ENCODE results near the gene CEP85. TPM values are rescaled to one million over a fixed set of nuclear protein-coding genes. Genes with fewer than 3 reads are reported as not detected.

The CEP85 gene
- total and polyA plus RNA-seq, 9 of the 15 experiments (the other 6 are each of a cell fraction or from before 2014, with no cell fraction given), result 42.1 to 140 (median 92.6) TPM

DNA sequence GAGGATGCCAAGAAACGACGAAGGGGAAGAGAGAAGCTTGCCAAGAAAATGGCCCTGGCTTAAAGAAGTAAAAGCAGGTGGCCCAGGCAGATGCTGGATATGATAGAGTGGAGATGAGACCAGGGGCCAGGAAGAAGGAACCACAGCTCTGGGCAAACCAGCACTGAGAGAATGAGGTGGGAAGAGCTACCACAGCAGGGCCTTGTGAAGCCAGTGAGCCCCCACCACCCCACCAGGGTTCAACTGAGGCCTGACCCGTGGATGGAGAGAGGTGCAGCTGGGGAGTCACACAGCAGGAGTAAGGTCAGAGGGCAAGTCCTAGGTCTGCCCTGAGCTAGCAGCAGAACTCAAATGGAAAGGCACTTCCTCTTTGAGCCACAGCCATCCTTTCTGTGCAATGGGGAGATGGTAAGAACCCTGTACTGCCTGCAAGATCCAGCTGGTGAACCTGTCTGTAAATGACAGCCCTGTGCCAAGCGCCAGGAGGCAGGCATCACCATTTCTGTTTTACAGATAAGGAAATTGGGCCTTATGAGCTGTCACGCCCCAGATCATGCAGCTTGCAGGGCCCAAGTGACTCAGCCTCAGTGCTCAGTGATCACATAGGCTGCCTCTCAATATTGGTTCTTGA lies 54.4 kb downstream of the CEP85 start (continued):
- TF ChIP-seq, protein P1, sequence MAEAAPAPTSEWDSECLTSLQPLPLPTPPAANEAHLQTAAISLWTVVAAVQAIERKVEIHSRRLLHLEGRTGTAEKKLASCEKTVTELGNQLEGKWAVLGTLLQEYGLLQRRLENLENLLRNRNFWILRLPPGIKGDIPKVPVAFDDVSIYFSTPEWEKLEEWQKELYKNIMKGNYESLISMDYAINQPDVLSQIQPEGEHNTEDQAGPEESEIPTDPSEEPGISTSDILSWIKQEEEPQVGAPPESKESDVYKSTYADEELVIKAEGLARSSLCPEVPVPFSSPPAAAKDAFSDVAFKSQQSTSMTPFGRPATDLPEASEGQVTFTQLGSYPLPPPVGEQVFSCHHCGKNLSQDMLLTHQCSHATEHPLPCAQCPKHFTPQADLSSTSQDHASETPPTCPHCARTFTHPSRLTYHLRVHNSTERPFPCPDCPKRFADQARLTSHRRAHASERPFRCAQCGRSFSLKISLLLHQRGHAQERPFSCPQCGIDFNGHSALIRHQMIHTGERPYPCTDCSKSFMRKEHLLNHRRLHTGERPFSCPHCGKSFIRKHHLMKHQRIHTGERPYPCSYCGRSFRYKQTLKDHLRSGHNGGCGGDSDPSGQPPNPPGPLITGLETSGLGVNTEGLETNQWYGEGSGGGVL (CRISPR knock-in tag; IDR thresholded peaks at IDR 0.05), result no peak
- TF ChIP-seq SPI1 (IDR thresholded peaks at IDR 0.05; ENCODE audit: borderline replicate concordance, low read depth, low read length) (peak; percentile 98), ZBED1 (IDR thresholded peaks at IDR 0.05) (no peak), RBM14 (IDR thresholded peaks at IDR 0.05; ENCODE audit: borderline replicate concordance, insufficient read depth, low read depth, low read length) (no peak), NCOR1 (IDR thresholded peaks at IDR 0.05) (no peak), U2AF2 (optimal IDR thresholded peaks at IDR 0.05; ENCODE audit: low read depth, low read length) (no peak), NR2C1 (IDR thresholded peaks at IDR 0.05) (peak; percentile 85), NR2C1 (tag; IDR thresholded peaks at IDR 0.05) (peak; percentile 89), SIRT6 (IDR thresholded peaks at IDR 0.05; ENCODE audit: low read depth, low read length) (no peak), TAF1 (IDR thresholded peaks at IDR 0.05; ENCODE audit: control insufficient read depth, extremely low read depth, insufficient read depth, low read length, severe bottlenecking) (no peak), SMAD2 (IDR thresholded peaks at IDR 0.05; ENCODE audit: low read depth, low read length) (no peak), HIVEP1 (CRISPR knock-in tag; IDR thresholded peaks at IDR 0.05) (0 out of 2 replicates have a peak, but pooled peaks have one; percentile 19)
- TF ChIP-seq, protein P2, sequence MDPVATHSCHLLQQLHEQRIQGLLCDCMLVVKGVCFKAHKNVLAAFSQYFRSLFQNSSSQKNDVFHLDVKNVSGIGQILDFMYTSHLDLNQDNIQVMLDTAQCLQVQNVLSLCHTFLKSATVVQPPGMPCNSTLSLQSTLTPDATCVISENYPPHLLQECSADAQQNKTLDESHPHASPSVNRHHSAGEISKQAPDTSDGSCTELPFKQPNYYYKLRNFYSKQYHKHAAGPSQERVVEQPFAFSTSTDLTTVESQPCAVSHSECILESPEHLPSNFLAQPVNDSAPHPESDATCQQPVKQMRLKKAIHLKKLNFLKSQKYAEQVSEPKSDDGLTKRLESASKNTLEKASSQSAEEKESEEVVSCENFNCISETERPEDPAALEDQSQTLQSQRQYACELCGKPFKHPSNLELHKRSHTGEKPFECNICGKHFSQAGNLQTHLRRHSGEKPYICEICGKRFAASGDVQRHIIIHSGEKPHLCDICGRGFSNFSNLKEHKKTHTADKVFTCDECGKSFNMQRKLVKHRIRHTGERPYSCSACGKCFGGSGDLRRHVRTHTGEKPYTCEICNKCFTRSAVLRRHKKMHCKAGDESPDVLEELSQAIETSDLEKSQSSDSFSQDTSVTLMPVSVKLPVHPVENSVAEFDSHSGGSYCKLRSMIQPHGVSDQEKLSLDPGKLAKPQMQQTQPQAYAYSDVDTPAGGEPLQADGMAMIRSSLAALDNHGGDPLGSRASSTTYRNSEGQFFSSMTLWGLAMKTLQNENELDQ (CRISPR knock-in tag; IDR thresholded peaks at IDR 0.05; ENCODE audit: borderline replicate concordance), result no peak
- TF ChIP-seq, protein P3, sequence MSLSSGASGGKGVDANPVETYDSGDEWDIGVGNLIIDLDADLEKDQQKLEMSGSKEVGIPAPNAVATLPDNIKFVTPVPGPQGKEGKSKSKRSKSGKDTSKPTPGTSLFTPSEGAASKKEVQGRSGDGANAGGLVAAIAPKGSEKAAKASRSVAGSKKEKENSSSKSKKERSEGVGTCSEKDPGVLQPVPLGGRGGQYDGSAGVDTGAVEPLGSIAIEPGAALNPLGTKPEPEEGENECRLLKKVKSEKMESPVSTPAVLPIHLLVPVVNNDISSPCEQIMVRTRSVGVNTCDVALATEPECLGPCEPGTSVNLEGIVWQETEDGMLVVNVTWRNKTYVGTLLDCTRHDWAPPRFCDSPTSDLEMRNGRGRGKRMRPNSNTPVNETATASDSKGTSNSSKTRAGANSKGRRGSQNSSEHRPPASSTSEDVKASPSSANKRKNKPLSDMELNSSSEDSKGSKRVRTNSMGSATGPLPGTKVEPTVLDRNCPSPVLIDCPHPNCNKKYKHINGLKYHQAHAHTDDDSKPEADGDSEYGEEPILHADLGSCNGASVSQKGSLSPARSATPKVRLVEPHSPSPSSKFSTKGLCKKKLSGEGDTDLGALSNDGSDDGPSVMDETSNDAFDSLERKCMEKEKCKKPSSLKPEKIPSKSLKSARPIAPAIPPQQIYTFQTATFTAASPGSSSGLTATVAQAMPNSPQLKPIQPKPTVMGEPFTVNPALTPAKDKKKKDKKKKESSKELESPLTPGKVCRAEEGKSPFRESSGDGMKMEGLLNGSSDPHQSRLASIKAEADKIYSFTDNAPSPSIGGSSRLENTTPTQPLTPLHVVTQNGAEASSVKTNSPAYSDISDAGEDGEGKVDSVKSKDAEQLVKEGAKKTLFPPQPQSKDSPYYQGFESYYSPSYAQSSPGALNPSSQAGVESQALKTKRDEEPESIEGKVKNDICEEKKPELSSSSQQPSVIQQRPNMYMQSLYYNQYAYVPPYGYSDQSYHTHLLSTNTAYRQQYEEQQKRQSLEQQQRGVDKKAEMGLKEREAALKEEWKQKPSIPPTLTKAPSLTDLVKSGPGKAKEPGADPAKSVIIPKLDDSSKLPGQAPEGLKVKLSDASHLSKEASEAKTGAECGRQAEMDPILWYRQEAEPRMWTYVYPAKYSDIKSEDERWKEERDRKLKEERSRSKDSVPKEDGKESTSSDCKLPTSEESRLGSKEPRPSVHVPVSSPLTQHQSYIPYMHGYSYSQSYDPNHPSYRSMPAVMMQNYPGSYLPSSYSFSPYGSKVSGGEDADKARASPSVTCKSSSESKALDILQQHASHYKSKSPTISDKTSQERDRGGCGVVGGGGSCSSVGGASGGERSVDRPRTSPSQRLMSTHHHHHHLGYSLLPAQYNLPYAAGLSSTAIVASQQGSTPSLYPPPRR (CRISPR knock-in tag; IDR thresholded peaks at IDR 0.05; ENCODE audit: borderline replicate concordance), result no peak
- TF ChIP-seq, protein P4, sequence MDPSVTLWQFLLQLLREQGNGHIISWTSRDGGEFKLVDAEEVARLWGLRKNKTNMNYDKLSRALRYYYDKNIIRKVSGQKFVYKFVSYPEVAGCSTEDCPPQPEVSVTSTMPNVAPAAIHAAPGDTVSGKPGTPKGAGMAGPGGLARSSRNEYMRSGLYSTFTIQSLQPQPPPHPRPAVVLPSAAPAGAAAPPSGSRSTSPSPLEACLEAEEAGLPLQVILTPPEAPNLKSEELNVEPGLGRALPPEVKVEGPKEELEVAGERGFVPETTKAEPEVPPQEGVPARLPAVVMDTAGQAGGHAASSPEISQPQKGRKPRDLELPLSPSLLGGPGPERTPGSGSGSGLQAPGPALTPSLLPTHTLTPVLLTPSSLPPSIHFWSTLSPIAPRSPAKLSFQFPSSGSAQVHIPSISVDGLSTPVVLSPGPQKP (CRISPR knock-in tag; IDR thresholded peaks at IDR 0.05), result no peak
- TF ChIP-seq, protein P5, sequence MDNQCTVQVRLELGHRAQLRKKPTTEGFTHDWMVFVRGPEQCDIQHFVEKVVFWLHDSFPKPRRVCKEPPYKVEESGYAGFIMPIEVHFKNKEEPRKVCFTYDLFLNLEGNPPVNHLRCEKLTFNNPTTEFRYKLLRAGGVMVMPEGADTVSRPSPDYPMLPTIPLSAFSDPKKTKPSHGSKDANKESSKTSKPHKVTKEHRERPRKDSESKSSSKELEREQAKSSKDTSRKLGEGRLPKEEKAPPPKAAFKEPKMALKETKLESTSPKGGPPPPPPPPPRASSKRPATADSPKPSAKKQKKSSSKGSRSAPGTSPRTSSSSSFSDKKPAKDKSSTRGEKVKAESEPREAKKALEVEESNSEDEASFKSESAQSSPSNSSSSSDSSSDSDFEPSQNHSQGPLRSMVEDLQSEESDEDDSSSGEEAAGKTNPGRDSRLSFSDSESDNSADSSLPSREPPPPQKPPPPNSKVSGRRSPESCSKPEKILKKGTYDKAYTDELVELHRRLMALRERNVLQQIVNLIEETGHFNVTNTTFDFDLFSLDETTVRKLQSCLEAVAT (IDR thresholded peaks at IDR 0.05), result no peak

Measured in K562 (cell line).